Thoracic aorta (tissue), 2 donors: ENCODE data around the gene TTC31. TPM values are rescaled to one million over a fixed set of nuclear protein-coding genes. Genes with fewer than 3 reads are reported as not detected.

Source experiments
- ATAC-seq: fragments of 150-250 bp; one replicate; pipeline ENCODE4 v1.8.0; 2017; ENCODE audit warnings: low read depth; ENCODE audit not compliant: insufficient number of reproducible peaks, low FRiP score
- DNase-seq: peaks from one replicate; pipeline ENCODE4 v3.0.0-alpha.2; 2020; ENCODE audit warnings: low spot score
- H3K27ac ChIP-seq, 2 donors: fragments of 200-600 bp; sonication (generic); 1 replicate in 1 of 2; 2 replicates in 1 of 2; pipeline ENCODE4 v1.5.1; 2016; ENCODE audit warnings: mild to moderate bottlenecking in 2 of 2, moderate library complexity in 2 of 2
- H3K27me3 ChIP-seq: fragments of 200-600 bp; sonication (generic); replicated peaks from 2 replicates; pipeline ENCODE4 v1.6.0; 2016; ENCODE audit warnings: mild to moderate bottlenecking; ENCODE audit not compliant: insufficient read depth
- H3K36me3 ChIP-seq: fragments of 200-600 bp; sonication (generic); one replicate; pipeline ENCODE4 v1.5.1; 2016
- H3K4me1 ChIP-seq, 2 donors: fragments of 200-600 bp; sonication (generic); 1 replicate in 1 of 2; 2 replicates in 1 of 2; pipeline versions ENCODE4 v1.5.1 to v1.6.0; 2016; ENCODE audit warnings: low read depth in 2 of 2, mild to moderate bottlenecking in 1 of 2; ENCODE audit not compliant: control insufficient read depth in 1 of 2
- H3K4me3 ChIP-seq: fragments of 200-600 bp; sonication (generic); 2 replicates; pipeline ENCODE4 v1.5.1; 2016; ENCODE audit warnings: mild to moderate bottlenecking
- H3K9me3 ChIP-seq: fragments of 200-600 bp; sonication (generic); 2 replicates; pipeline ENCODE4 v1.5.1; 2016
- total RNA-seq, 2 donors: library from RNA; depleted of rRNA; stranded (reverse); fragments of >200 nt; gene quantifications; one replicate each; pipeline versions ENCODE4 v1.1.0 to v1.2.3, GENCODE V29; 2016
- TF ChIP-seq, protein P1 (sequence below): fragments of 200-600 bp; sonication (generic); IDR thresholded peaks from one replicate; pipeline ENCODE4 v1.5.1; 2019; ENCODE audit warnings: antibody characterized with exemption

The TTC31 gene
- total RNA-seq, 2 donors from 2014 or later, result 37.9 to 38.9 TPM

DNA sequence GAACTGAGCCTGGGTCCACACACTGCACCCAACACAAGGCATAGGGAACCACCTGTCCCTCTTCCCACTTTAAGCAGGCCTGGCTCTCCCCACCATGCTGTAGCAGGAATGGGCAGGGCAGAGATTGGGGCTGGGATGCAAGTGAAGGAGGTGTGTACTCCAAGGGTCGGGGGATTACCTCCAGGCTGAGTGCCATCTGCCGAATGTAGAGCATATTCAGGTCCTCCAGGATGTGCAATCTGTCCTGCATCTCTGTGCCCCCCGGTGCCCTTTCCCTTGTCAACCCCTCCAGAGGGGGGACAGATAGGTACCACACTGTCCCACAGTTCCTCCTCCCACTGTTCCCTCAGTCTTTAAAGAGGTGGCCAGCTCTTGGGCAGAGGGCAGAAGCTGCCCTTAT, 43.5 kb upstream of the TTC31 start:
- Histone ChIP-seq H3K9me3 (no peaks in the 10 kb centered on the region), H3K36me3 (no peaks in the 10 kb centered on the region), H3K4me3 (peak overlapping the region; percentile 72), H3K4me1 (peaks cover 3 to 49% of the 10 kb centered on the region in 2 donors), H3K27me3 (no peaks in the 10 kb centered on the region), H3K27ac (peak overlapping the region; percentile 40 to 54)
- DNase-seq (no peak), ATAC-seq (no peak)
- TF ChIP-seq, protein P1, sequence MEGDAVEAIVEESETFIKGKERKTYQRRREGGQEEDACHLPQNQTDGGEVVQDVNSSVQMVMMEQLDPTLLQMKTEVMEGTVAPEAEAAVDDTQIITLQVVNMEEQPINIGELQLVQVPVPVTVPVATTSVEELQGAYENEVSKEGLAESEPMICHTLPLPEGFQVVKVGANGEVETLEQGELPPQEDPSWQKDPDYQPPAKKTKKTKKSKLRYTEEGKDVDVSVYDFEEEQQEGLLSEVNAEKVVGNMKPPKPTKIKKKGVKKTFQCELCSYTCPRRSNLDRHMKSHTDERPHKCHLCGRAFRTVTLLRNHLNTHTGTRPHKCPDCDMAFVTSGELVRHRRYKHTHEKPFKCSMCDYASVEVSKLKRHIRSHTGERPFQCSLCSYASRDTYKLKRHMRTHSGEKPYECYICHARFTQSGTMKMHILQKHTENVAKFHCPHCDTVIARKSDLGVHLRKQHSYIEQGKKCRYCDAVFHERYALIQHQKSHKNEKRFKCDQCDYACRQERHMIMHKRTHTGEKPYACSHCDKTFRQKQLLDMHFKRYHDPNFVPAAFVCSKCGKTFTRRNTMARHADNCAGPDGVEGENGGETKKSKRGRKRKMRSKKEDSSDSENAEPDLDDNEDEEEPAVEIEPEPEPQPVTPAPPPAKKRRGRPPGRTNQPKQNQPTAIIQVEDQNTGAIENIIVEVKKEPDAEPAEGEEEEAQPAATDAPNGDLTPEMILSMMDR, result no peak

DNA sequence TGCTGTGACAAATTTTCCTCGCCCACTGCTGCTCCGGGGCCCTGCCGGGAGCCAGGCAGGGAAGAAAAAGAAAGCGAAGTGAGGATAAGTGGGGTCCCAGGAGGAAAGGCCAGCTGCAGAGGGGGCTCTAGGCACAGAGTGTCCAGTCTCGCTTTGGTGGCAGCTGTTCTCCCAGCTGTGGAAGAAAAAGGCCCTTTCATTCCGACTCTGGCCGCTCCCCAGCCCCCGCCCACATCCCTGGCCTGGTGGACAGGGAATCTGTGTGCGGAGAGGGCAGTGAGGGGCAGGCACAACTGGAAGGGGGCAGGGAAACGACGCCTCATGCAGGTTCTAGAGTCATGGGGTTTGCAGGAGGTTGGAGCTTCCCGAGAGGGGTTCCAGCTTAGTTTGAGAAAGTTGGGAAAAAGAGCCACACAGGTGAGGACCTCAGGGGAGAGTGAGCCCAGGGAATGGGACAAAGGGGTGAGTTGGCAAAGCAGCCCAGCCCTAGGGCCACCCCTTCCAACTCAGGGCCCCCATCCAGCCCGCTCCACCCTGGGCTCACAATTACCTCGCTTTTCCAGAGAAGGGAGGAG, 43.0 kb upstream of the TTC31 start:
- Histone ChIP-seq H3K27me3 (no peaks in the 10 kb centered on the region), H3K4me1 (peaks cover 3 to 49% of the 10 kb centered on the region in 2 donors), H3K9me3 (no peaks in the 10 kb centered on the region), H3K27ac (peak overlapping the region; percentile 40 to 54), H3K4me3 (peak overlapping the region; percentile 72), H3K36me3 (no peaks in the 10 kb centered on the region)
- TF ChIP-seq, protein P1, result no peak
- DNase-seq (no peak), ATAC-seq (peak; percentile 31)

DNA sequence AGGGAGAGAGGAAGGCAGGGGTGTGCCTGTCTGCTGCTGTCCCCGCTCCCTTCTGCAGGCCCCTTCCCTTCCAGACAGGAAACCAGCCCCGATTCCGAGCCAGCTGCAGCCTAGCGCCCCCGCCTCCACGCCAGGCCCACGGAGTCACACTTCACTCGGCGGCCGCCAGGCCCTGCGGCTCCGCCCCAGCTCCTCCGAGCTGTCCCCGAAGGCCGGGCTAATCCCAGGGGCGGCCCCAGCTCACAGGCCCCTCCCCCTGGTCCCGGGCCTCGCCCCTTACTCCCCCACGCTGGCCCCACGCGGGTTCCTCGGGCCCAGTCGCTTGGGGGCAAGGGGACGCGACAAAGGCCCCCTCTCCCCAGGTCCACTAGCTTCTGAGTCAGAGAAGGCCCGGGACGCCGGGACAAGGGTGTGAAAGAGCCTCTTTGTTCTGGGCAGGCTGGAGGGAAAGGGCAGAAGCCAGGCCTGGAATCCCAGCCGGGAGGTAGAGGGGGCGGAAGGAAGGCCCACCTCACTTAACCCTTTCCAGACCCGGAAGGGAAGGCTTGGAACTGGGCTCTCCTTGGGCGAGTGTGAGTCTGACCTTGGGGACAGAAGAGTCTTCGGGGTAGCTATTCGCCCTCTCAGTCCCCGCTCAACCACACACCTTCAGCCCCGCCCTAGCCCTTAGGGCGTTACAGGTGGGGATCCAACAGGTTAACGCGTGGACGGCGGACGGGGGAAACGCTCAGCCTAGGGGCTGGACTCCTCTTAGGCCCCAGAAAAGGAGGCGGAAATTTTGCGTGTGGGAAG, 42.3 kb upstream of the TTC31 start:
- Histone ChIP-seq H3K4me1 (peaks cover 3 to 49% of the 10 kb centered on the region in 2 donors), H3K4me3 (peak overlapping the region; percentile 72)
- TF ChIP-seq, protein P1, result peak; percentile 44

DNA sequence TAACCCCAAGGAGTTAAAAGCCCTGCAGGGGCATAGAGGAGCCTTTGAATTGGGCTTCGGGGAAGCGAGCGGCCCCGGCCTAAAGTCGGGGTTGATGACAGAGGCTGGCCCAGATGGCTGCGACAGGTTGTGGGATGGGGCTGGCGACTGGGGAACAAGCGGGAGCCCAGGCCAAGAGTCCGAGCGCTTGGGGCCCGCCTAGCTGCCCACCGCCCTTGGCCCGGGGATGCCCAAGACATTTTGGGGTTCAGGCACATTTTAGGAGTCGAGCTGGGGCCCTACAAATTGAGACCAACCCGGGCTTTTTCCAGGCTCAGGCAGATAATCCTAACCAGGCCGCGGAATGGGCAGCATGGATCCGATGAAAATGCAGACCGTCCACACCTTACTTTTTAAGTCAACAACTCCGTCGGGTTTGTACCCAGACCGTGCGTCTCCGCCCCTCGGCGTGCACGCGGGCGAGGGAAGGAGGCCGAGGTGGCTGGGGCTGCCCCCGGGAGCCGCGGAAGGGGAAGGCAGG, 41.7 kb upstream of the TTC31 start:
- Histone ChIP-seq H3K4me1 (peaks cover 3 to 49% of the 10 kb centered on the region in 2 donors), H3K4me3 (peak overlapping the region; percentile 72), H3K27me3 (no peaks in the 10 kb centered on the region), H3K36me3 (no peaks in the 10 kb centered on the region), H3K9me3 (no peaks in the 10 kb centered on the region), H3K27ac (peak overlapping the region; percentile 54 to 79)
- DNase-seq, result no peak
- TF ChIP-seq, protein P1, result no peak
- ATAC-seq, result no peak

More for the DNA sequence above, 42.3 kb upstream of the TTC31 start:
- ATAC-seq (peak; percentile 70), DNase-seq (peak; percentile 40)
- peak overlapping the region; percentile 54 to 79 for H3K27ac ChIP-seq
- no peaks in the 10 kb centered on the region for H3K27me3 ChIP-seq
- H3K9me3 ChIP-seq, result no peaks in the 10 kb centered on the region
- H3K36me3 ChIP-seq, result no peaks in the 10 kb centered on the region
